Peyer's patch (tissue), 4 donors: ENCODE measurements around the gene NPHP1.

ENCODE experiments used
- POLR2A ChIP-seq, 2 donors: fragments of 450-650 bp; IDR thresholded peaks; one replicate each; pipeline ENCODE4 v1.5.1; 2017; ENCODE audit warnings: antibody characterized with exemption in 2 of 2, mild to moderate bottlenecking in 2 of 2, moderate library complexity in 2 of 2
- TF ChIP-seq, protein P1 (sequence below), 6 experiments: fragments of 450-650 bp in 4 of 6; fragments of 200-600 bp in 2 of 6; sonication (generic) in 1 of 6; IDR thresholded peaks; one replicate each; pipeline ENCODE4 v1.5.1; 2017 to 2019; ENCODE audit warnings: antibody characterized with exemption in 6 of 6, mild to moderate bottlenecking in 3 of 6, moderate library complexity in 1 of 6

DNA sequence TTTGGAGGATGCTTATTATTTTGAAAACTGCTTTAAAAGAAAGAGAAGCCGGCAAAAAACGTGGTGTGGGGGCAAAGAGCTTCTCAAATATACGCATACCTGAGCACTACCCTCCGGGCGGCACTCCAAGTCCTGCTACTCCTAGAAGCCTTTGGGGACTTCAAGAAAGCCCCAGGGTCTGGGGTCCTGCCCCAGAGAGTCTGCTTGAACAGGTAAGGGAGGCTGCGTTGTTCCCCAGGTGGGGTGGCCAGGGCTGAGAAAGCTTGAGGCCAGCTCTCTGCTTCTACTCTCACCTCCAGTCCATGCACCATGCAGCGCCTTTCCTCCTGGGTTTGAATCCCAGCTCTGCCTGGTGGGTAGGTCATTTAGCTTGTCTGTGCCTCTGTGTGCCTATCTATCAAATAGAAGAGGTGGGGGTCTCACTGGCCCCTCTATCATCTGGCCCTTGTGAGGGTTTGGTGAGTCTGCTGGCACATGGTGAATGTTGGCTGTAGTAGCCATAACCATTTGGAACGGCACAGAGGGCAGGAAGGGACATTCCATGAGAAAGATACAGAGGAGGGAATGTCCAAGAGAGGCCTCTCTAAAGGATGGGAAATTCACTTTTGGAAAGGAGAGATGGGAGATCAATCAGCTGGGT, 108.7 kb downstream of the NPHP1 start:
- TF ChIP-seq, protein P1, sequence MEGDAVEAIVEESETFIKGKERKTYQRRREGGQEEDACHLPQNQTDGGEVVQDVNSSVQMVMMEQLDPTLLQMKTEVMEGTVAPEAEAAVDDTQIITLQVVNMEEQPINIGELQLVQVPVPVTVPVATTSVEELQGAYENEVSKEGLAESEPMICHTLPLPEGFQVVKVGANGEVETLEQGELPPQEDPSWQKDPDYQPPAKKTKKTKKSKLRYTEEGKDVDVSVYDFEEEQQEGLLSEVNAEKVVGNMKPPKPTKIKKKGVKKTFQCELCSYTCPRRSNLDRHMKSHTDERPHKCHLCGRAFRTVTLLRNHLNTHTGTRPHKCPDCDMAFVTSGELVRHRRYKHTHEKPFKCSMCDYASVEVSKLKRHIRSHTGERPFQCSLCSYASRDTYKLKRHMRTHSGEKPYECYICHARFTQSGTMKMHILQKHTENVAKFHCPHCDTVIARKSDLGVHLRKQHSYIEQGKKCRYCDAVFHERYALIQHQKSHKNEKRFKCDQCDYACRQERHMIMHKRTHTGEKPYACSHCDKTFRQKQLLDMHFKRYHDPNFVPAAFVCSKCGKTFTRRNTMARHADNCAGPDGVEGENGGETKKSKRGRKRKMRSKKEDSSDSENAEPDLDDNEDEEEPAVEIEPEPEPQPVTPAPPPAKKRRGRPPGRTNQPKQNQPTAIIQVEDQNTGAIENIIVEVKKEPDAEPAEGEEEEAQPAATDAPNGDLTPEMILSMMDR (IDR thresholded peaks at IDR 0.05): no peak
- TF ChIP-seq POLR2A (IDR thresholded peaks at IDR 0.05): no peak
